GM12878 (cell line): ENCODE results near the gene LFNG. TPM values are rescaled to one million over a fixed set of nuclear protein-coding genes. Genes with fewer than 3 reads are reported as not detected.

ENCODE experiments used
- ATAC-seq: fragments of 200-7000 bp; cut with Tn5 transposase; 3 replicates; pipeline ENCODE4 v1.9.1; 2020; ENCODE audit warnings: mild to moderate bottlenecking, moderate library complexity
- BruUV-seq: library from RNA; stranded (reverse); fragments of 400-500 nt; replicated peaks from 2 replicates; lab custom pipeline; 2021; lab: Mats Ljungman, UMichigan
- CTCF ChIA-PET: fragments of 300-600 bp; sonication (Branson Sonifier 250); formaldehyde crosslinking; extraction: SDS; loops from one replicate; lab custom pipeline; 2021; ENCODE audit warnings: inconsistent platforms; lab: Yijun Ruan, JAX
- POLR2A ChIA-PET: fragments of 350-600 bp; formaldehyde crosslinking; extraction: SDS; loops from one replicate; lab custom pipeline; 2021; ENCODE audit warnings: inconsistent platforms; lab: Charles Lee
- RAD21 ChIA-PET: fragments of 300-600 bp; sonication (Branson Sonifier 250); formaldehyde crosslinking; loops from one replicate; lab custom pipeline; 2023; ENCODE audit warnings: antibody characterized with exemption; ENCODE audit not compliant: unreplicated experiment; lab: Charles Lee
- SMC1A ChIA-PET: fragments of 300-600 bp; sonication (Branson Sonifier 250); formaldehyde crosslinking; loops from one replicate; lab custom pipeline; 2023; ENCODE audit not compliant: unreplicated experiment, uncharacterized antibody; lab: Charles Lee
- DNase-seq: peaks from one replicate; pipeline ENCODE4 v3.0.0-alpha.2; 2011; ENCODE audit warnings: low read depth, low spot score
- FAIRE-seq: peaks from 3 replicates; lab custom pipeline; 2011; peaks lifted over from hg19 to GRCh38; lab: Jason Lieb, UNC
- H2AFZ ChIP-seq: 2 replicates; pipeline ENCODE4 v1.6.0; 2011; ENCODE audit warnings: low read depth, low read length, control low read depth; ENCODE audit not compliant: control insufficient read depth
- H3K27ac ChIP-seq: 2 replicates; pipeline ENCODE4 v1.5.1; 2011; ENCODE audit warnings: control low read depth; ENCODE audit not compliant: control insufficient read depth, insufficient read depth
- H3K27me3 ChIP-seq, 2 experiments: replicated peaks in 1 of 2; 2 replicates each; pipeline versions ENCODE4 v1.6.0 to v1.6.1; 2011; ENCODE audit warnings: low read length in 1 of 2; ENCODE audit not compliant: control insufficient read depth in 2 of 2, insufficient read depth in 2 of 2
- H3K36me3 ChIP-seq, 2 experiments: 2 replicates each; pipeline ENCODE4 v1.5.1; 2011; ENCODE audit warnings: low read length in 1 of 2; ENCODE audit not compliant: control insufficient read depth in 2 of 2, insufficient read depth in 2 of 2
- H3K4me1 ChIP-seq: 2 replicates; pipeline ENCODE4 v1.6.1; 2011; ENCODE audit warnings: mild to moderate bottlenecking, low read length, moderate library complexity, mixed read lengths; ENCODE audit not compliant: control insufficient read depth, insufficient read depth
- H3K4me2 ChIP-seq: 2 replicates; pipeline ENCODE4 v1.6.0; 2011; ENCODE audit warnings: control low read depth; ENCODE audit not compliant: control insufficient read depth, insufficient read depth
- H3K4me3 ChIP-seq: fragments of 200-600 bp; sonication (generic); 2 replicates; pipeline ENCODE4 v1.5.1; 2016
- H3K79me2 ChIP-seq: 2 replicates; pipeline ENCODE4 v1.6.0; 2011; ENCODE audit warnings: low read length; ENCODE audit not compliant: control insufficient read depth, insufficient read depth
- H3K9ac ChIP-seq: 2 replicates; pipeline ENCODE4 v1.8.0; 2011; ENCODE audit warnings: low read length, control low read depth, mixed read lengths; ENCODE audit not compliant: control insufficient read depth, insufficient read depth
- H3K9me3 ChIP-seq: replicated peaks from 3 replicates; pipeline ENCODE4 v1.5.1; 2011; ENCODE audit warnings: mild to moderate bottlenecking, low read length; ENCODE audit not compliant: control insufficient read depth, insufficient read depth
- H4K20me1 ChIP-seq: 2 replicates; pipeline ENCODE4 v1.6.0; 2011; ENCODE audit not compliant: control insufficient read depth, insufficient read depth
- CREB1 ChIP-seq: IDR thresholded peaks from 2 replicates; pipeline ENCODE4 v1.6.1; 2012; ENCODE audit warnings: low read depth, mild to moderate bottlenecking, inconsistent platforms
- IRF4 ChIP-seq: IDR thresholded peaks from 2 replicates; pipeline ENCODE4 v1.6.1; 2011; ENCODE audit warnings: low read depth, low read length
- NR2C1 ChIP-seq: fragments of 450-650 bp; IDR thresholded peaks from 2 replicates; pipeline ENCODE4 v1.6.1; 2017; ENCODE audit warnings: antibody characterized with exemption, mild to moderate bottlenecking, moderate library complexity
- TCF3 ChIP-seq: IDR thresholded peaks from 2 replicates; pipeline ENCODE4 v1.6.1; 2012; ENCODE audit warnings: low read depth, mild to moderate bottlenecking, low read length, borderline replicate concordance; ENCODE audit not compliant: insufficient read depth
- ZZZ3 ChIP-seq: IDR thresholded peaks from 2 replicates; pipeline ENCODE4 v1.6.1; 2011; ENCODE audit warnings: low read depth; ENCODE audit not compliant: control insufficient read depth, insufficient read length
- WGBS: methylation state at CpG from one replicate; pipeline ENCODE4 v1.1.6; 2016; ENCODE audit warnings: low lambda C conversion rate; ENCODE audit not compliant: insufficient replicate concordance, insufficient coverage; ENCODE audit errors: missing lambda C conversion rate; 5-methylcytosine and 5-hydroxymethylcytosine counted together
- in situ Hi-C: fragments of 300-500 bp; cut with MboI; formaldehyde crosslinking; loops from 9 replicates; pipeline ENCODE4 v1.14.3; 2018; ENCODE audit warnings: mixed read lengths
- intact Hi-C: fragments of 100-400 bp; cut with micrococcal nuclease; formaldehyde crosslinking; loops from one replicate; pipeline ENCODE4 v1.14.2; 2022; ENCODE audit not compliant: unreplicated experiment
- polyA plus RNA-seq, 11 experiments: library from polyadenylated mRNA; depleted of rRNA in 4 of 11; unstranded in 6 of 11; stranded (reverse) in 5 of 11; fragments of >200 nt; fragmentation: Nextera tagmentation in 4 of 11; fragmentation: Illumina TruSeq in 1 of 11; extraction: Ambion mirVana in 4 of 11; extraction: Trizol in 1 of 11; gene quantifications; 1 replicate in 1 of 11; 2 replicates in 10 of 11; pipeline versions ENCODE4 v1.2.1 to v1.2.3, GENCODE V29; 2011 to 2016; ENCODE audit warnings: inconsistent platforms in 2 of 11, missing spikeins in 2 of 11, low read depth in 1 of 11
- total RNA-seq, 4 experiments: library from RNA; depleted of rRNA in 3 of 4; stranded (reverse); fragments of >200 nt in 3 of 4; fragmentation: Illumina TruSeq in 1 of 4; extraction: Trizol in 1 of 4; gene quantifications; 2 replicates each; pipeline versions ENCODE4 v1.2.1 to v1.2.3, GENCODE V29; 2013 to 2021
- TF ChIP-seq, protein P1 (sequence below): fragments of 450-650 bp; IDR thresholded peaks from 2 replicates; pipeline ENCODE4 v1.6.1; 2017; ENCODE audit warnings: mild to moderate bottlenecking, moderate library complexity

The LFNG gene
- total and polyA plus RNA-seq, 10 of the 15 experiments (the other 5 are each of a cell fraction or from before 2014, with no cell fraction given), result 0.09 to 0.68 (median 0.33) TPM; not detected in 2

DNA sequence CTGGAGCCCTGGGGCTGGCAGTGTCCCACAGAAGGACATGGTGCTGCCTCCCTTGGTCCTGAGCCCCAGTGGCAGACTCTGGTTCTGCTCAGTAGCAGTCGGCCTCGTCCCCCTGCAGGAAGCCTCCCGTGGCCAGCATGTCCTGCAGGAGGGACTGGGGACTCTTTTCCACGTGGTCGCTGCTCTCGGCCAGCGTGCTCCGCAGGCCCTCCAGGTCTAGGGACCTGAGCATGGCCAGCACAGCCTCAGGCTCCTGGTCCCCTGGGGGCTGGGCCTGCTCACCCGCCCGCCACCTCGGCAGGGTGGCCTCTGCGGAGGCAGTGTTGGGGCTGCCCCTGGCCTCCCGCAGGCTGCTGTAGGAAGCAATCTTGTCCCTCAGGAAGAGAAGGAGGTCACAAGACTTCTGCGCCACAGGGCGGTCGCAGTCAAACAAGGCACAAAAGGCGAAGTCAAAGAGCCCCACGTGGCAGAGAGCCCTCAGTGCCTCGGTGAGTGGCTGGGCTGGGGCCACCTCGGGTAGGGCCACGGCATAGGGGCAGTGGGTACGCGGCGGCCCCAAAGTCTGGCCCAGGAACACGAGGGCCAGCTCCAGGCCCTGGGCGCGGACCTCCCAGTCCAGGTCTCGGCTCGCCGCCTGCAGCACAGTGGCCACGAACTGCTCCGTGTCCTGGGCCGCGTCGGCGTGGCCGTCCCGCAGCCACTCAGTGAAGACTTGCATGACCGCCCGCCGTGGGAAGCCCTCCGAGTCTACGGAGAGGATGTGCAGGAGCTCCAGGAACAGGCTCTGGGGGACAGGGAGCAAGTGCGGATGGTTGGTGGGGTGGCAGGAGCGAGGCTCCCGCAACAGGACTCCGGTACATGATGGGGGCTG, 18.6 kb downstream of the LFNG start (continued):
- TF ChIP-seq ZZZ3, result no peak
- TF ChIP-seq NR2C1, result no peak
- no peak for TF ChIP-seq CREB1
- TF ChIP-seq IRF4, result no peak
- TF ChIP-seq, all 136 proteins: peak for 0

DNA sequence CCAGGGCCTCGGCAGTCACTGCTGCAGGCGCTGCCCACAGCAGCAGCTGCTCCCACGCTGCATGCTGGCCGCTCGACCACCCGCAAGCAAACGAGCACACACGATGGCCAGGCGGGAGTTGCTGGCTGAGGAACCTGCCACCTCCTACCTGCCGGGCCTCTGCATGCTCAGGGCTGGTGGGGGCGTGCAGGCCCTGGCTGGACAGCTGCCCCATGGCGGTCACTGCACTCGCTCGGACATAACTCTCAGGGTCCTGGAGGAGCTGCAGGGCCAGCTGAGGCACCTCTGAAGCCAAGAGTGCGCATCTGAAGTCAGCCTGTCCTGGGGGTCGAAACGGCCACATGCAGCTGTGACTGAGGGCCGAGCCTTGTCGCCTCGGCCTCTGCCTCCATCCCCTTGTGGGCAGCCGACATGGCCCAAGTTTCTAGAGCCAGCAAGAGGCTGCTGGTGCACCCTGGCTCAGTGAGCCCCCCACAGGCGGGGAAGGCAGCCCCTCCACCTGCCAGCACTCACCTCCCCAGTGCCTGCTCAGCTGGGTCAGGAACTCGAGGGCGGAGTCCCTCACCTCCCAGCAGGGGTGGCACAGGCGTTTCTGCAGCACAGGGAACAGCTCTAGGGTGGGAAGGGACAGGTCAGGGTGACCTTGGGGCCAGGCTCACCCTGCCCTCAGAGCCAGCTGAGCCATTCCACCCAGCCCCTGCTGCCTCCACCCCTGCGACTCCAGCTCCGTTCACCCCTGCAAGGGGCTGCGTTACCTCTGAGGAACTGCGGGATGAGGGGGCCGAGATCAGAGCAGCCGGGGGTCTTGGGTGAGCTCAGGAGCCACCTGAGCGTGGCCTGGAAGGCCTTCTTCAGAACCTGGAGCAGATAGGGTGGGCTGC, 19.7 kb downstream of the LFNG start:
- POLR2A ChIA-PET, result no interaction called here
- CTCF ChIA-PET, result no interaction called here
- Histone ChIP-seq H3K4me3 (no peak overlapping the region), H3K4me1 (no peaks in the 10 kb centered on the region), H3K9ac (no peak overlapping the region), H3K27me3 (no peaks in the 10 kb centered on the region), H4K20me1 (no peaks in the 10 kb centered on the region), H3K9me3 (no peaks in the 10 kb centered on the region), H2AFZ (no peak overlapping the region), H3K36me3 (peaks cover 0 to 19% of the 10 kb centered on the region in 2 experiments; a peak in 2 of 4 replicates), H3K79me2 (no peaks in the 10 kb centered on the region), H3K27ac (no peak overlapping the region), H3K4me2 (no peak overlapping the region)
- ATAC-seq, result no peak
- in situ Hi-C loops, result no loop called here
- 95% methylated on average over 32 of the region's 32 CpGs for WGBS
- DNase-seq, result no peak
- SMC1A ChIA-PET, result no interaction called here
- intact Hi-C loops, result no loop called here
- TF ChIP-seq TCF3, result no peak
- TF ChIP-seq, protein P1, sequence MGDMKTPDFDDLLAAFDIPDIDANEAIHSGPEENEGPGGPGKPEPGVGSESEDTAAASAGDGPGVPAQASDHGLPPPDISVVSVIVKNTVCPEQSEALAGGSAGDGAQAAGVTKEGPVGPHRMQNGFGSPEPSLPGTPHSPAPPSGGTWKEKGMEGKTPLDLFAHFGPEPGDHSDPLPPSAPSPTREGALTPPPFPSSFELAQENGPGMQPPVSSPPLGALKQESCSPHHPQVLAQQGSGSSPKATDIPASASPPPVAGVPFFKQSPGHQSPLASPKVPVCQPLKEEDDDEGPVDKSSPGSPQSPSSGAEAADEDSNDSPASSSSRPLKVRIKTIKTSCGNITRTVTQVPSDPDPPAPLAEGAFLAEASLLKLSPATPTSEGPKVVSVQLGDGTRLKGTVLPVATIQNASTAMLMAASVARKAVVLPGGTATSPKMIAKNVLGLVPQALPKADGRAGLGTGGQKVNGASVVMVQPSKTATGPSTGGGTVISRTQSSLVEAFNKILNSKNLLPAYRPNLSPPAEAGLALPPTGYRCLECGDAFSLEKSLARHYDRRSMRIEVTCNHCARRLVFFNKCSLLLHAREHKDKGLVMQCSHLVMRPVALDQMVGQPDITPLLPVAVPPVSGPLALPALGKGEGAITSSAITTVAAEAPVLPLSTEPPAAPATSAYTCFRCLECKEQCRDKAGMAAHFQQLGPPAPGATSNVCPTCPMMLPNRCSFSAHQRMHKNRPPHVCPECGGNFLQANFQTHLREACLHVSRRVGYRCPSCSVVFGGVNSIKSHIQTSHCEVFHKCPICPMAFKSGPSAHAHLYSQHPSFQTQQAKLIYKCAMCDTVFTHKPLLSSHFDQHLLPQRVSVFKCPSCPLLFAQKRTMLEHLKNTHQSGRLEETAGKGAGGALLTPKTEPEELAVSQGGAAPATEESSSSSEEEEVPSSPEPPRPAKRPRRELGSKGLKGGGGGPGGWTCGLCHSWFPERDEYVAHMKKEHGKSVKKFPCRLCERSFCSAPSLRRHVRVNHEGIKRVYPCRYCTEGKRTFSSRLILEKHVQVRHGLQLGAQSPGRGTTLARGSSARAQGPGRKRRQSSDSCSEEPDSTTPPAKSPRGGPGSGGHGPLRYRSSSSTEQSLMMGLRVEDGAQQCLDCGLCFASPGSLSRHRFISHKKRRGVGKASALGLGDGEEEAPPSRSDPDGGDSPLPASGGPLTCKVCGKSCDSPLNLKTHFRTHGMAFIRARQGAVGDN, result no peak
- no peak for FAIRE-seq
- RAD21 ChIA-PET, result no interaction called here
- no TSS peak for BruUV-seq
